ENCODE data around the gene TXNDC8.

- TF ChIP-seq CTCF (IDR thresholded peaks at IDR 0.05; ENCODE audit: borderline replicate concordance, extremely low read depth, low read length, poor library complexity, severe bottlenecking) (no peak), EZH2 (IDR thresholded peaks at IDR 0.05; ENCODE audit: borderline replicate concordance, low read depth, low read length, severe bottlenecking) (no peak)
These were observed 4.9 kb downstream of the TXNDC8 start for GRCh38 chr9:110332766-110333165.
